ENCODE data around the gene KCND2. TPM values are rescaled to one million over a fixed set of nuclear protein-coding genes. Genes with fewer than 3 reads are reported as not detected.

KCND2 gene
- total RNA-seq, 1 donor = 17.3 TPM

DNA sequence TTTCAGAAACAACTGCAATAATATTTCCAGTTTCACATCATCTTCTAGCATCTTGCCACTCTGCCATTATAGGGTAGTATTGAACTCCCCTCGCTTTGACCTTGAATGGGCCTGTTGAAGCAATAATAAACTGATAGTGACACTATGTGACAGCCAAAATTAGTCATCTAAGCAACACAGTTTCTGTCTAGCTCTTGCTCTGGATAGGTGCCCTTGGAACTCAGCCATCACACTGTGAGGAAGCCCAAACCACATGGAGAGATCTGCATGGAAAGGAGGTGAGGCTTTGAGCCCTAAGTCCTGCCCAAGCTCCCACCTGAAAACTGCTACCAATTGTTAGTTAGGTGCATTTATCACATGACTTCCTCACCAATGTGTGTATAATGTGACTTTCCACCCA is 18.1 kb upstream of the KCND2 start:
- no peak overlapping the region for H3K4me3 ChIP-seq (ENCODE audit: low read depth, low read length)
- DNase-seq (ENCODE audit: low read depth) = no peak
- TF ChIP-seq, protein P1, sequence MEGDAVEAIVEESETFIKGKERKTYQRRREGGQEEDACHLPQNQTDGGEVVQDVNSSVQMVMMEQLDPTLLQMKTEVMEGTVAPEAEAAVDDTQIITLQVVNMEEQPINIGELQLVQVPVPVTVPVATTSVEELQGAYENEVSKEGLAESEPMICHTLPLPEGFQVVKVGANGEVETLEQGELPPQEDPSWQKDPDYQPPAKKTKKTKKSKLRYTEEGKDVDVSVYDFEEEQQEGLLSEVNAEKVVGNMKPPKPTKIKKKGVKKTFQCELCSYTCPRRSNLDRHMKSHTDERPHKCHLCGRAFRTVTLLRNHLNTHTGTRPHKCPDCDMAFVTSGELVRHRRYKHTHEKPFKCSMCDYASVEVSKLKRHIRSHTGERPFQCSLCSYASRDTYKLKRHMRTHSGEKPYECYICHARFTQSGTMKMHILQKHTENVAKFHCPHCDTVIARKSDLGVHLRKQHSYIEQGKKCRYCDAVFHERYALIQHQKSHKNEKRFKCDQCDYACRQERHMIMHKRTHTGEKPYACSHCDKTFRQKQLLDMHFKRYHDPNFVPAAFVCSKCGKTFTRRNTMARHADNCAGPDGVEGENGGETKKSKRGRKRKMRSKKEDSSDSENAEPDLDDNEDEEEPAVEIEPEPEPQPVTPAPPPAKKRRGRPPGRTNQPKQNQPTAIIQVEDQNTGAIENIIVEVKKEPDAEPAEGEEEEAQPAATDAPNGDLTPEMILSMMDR (IDR thresholded peaks at IDR 0.05; ENCODE audit: insufficient read depth, low read depth, low read length) = no peak

DNA sequence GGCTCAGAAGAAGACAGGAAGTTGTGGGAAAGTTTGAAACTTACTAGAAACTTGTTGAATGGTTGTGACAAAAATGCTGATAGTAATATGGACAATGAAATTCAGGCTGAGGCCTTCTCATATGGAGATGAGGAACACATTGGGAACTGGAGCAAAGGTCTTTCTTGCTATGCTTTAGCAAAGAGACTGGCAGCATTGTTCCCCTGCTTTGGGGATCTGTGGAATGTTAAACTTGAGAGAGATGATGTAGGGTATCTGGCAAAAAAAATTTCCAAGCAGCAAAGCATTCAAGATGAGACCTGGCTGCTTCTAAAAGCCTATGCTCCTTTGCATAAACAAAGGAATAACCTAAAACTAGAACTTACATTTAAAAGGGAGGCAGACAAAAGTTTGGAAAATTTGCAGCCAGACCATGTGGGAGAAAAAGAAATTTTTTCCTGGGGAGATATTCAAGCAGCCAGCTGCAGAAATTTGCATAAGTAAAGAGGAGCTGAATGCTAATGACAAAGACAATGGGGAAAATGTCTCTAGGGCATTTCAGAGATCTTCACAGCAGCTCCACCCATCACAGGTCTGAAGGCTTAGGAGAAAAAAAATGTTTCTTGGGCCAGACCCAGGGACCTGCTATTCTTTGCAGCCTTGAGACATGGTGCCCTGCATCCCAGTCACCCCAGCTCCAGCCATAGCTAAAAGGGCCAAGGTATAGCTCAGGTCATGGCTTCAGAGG is 16.5 kb upstream of the KCND2 start:
- TF ChIP-seq, protein P1 (IDR thresholded peaks at IDR 0.05; ENCODE audit: insufficient read depth, low read depth, low read length) = no peak

DNA sequence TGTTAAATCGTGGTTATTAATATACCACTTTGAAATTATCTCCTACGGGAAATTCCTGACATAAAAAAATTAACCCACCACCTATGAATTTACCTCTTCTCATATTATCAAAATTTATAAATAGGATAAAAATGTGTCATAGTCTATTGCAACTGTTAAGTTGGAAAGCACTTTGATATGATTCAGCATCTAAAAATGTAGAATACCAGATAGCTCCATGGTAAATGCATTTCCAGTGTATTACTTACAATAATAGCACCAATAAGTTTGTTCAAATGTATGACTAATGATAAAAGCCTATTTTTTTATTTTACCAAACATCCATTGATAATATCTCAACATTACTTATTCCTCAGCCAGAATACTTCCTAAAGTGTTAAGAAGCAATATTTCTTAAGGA is 13.6 kb upstream of the KCND2 start:
- no peak for DNase-seq (ENCODE audit: low read depth)
- H3K4me3 ChIP-seq (ENCODE audit: low read depth, low read length) = no peak overlapping the region
- TF ChIP-seq, protein P1 (IDR thresholded peaks at IDR 0.05; ENCODE audit: insufficient read depth, low read depth, low read length) = no peak

More for the DNA sequence above, 16.5 kb upstream of the KCND2 start:
- no peak for DNase-seq (ENCODE audit: low read depth)
- H3K4me3 ChIP-seq (ENCODE audit: low read depth, low read length) = no peak overlapping the region

DNA sequence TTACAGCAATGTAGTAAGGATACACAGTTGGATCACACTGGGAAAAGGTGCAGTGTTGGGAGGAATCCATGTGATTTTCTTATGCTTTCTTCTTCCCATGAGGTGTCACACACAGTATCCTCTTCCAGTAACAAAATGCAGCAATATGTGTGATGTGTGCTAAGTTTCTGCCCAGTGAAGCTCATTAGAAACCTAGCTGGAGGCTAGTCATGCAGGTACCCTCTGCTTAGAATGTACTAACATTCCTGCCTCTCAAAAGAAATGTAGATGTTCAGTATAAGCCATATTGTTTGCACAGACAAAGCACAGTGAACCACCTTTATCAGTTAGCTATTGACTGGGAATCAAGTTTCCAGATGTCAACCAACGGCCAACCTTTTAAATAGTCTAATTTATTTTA is 12.9 kb upstream of the KCND2 start:
- TF ChIP-seq, protein P1 (IDR thresholded peaks at IDR 0.05; ENCODE audit: insufficient read depth, low read depth, low read length) = no peak
- no peak overlapping the region for H3K4me3 ChIP-seq (ENCODE audit: low read depth, low read length)
- no peak for DNase-seq (ENCODE audit: low read depth)

DNA sequence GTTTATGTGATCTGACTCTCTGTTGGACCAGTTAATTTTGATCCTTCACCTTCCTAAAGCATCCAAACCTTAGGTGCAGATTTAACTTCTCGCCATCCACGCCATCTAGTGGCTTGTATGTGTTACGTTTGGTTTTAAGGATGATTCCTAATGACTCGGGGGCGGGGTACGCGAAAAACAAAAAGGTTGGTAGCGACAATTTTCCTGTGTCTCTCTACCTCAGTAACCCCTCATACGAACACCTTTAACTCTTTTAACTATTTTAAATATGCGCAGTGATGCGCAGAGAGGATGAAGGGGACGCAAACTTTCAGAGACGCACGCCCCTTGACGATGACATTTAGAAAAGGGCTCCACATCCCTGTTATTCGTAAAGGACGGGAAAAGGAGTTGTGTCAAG is 714 bp upstream of the KCND2 start:
- peak; percentile 70 for DNase-seq (ENCODE audit: low read depth)
- TF ChIP-seq, protein P1 (IDR thresholded peaks at IDR 0.05; ENCODE audit: insufficient read depth, low read depth, low read length) = peak; percentile 80
- H3K4me3 ChIP-seq (ENCODE audit: low read depth, low read length) = peak overlapping the region; percentile 67

DNA sequence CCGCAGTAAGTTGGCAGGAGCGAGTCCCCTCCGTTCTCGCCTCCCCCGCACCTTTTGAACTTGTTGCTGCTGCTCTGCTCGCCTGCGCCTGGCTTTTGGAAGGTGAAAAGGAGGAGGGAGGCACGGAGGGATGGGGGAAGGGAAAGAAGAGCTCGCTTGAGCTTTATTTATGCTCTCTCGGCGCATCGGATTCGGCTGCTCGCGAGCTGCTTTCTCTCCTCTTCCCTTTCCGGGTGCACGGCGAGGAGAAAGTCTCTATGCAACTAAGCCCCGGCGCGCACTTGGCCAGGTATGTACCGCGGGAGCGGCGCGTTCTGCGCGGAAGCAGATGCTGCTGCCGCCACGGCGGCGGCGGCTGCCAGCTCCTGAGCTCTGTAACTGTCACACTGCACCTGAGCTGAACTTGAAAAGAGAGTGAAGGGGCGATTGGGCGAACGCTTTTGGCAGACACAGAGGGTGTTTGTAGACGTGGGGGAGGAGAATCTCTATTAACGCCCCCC is 551 bp downstream of the KCND2 start:
- TF ChIP-seq, protein P1 (IDR thresholded peaks at IDR 0.05; ENCODE audit: insufficient read depth, low read depth, low read length) = no peak
- peak overlapping the region; percentile 67 for H3K4me3 ChIP-seq (ENCODE audit: low read depth, low read length)
- DNase-seq (ENCODE audit: low read depth) = peak; percentile 38

Data from fibroblast of villous mesenchyme (primary cell).